Naive B cell (primary cell): ENCODE data around the gene SF3B1. TPM values are rescaled to one million over a fixed set of nuclear protein-coding genes. Genes with fewer than 3 reads are reported as not detected.

Experiments
- polyA plus RNA-seq, 6 donors: library from polyadenylated mRNA; unstranded; fragments of 300-500 nt; fragmentation: Illumina TruSeq; gene quantifications; one replicate each; pipeline ENCODE4 v1.2.3, GENCODE V29; 2021; ENCODE audit warnings: low read depth in 6 of 6

Gene SF3B1
- polyA plus RNA-seq, 6 donors from 2014 or later, result 99.2 to 166 (median 153) TPM

Other genes with a start within 250 kb of the SF3B1 start
- 100 to 1,000 TPM; 107 to 176 (median 141) TPM for gene ANKRD44, start 124.2 kb downstream of the SF3B1 start, polyA plus RNA-seq
- gene COQ10B, start 18.5 kb upstream of the SF3B1 start, polyA plus RNA-seq, result 10 to 100 TPM; 36.6 to 83.2 (median 48.5) TPM
- gene HSPD1, start 64.8 kb upstream of the SF3B1 start, polyA plus RNA-seq, result 10 to 100 TPM; 58.5 to 93.4 (median 78.7) TPM
- gene HSPE1, start 65.4 kb upstream of the SF3B1 start, polyA plus RNA-seq, result 100 to 1,000 TPM in 2 of 6 donors, 10 to 100 TPM in 4; 79.9 to 109 (median 93.0) TPM
- 10 to 100 TPM; 22.3 to 55.0 (median 43.2) TPM for gene MOB4, start 81.0 kb upstream of the SF3B1 start, polyA plus RNA-seq
- gene RFTN2, start 240.6 kb upstream of the SF3B1 start, polyA plus RNA-seq, result under 1 TPM in 3 of 6 donors, not detected in 3; 0.05 to 0.20 (median 0.15) TPM